Liver (tissue), 9 donors: ENCODE measurements around the gene DSCAML1. TPM values are rescaled to one million over a fixed set of nuclear protein-coding genes. Genes with fewer than 3 reads are reported as not detected.

Experiments used
- DNase-seq: peaks from one replicate; pipeline ENCODE4 v3.0.0-alpha.2; 2017; ENCODE audit warnings: low spot score
- H3K27ac ChIP-seq, 2 donors: one replicate each; pipeline ENCODE4 v1.7.0; 2013; ENCODE audit warnings: inconsistent platforms in 2 of 2, low read length in 2 of 2, control low read depth in 1 of 2, low read depth in 1 of 2, mild to moderate bottlenecking in 1 of 2
- H3K27me3 ChIP-seq, 4 donors: one replicate each; pipeline versions ENCODE4 v1.6.1 to v1.7.0; 2013; ENCODE audit warnings: low read length in 3 of 4, inconsistent platforms in 1 of 4, mild to moderate bottlenecking in 1 of 4, moderate library complexity in 1 of 4; ENCODE audit not compliant: control insufficient read depth in 4 of 4, insufficient read depth in 4 of 4
- H3K36me3 ChIP-seq, 4 donors: one replicate each; pipeline versions ENCODE4 v1.6.1 to v1.7.0; 2013; ENCODE audit warnings: low read length in 3 of 4, mild to moderate bottlenecking in 3 of 4, low read depth in 1 of 4, moderate library complexity in 1 of 4; ENCODE audit not compliant: control insufficient read depth in 4 of 4, insufficient read depth in 3 of 4
- H3K4me1 ChIP-seq, 4 donors: one replicate each; pipeline versions ENCODE4 v1.6.1 to v1.7.0; 2013; ENCODE audit warnings: low read length in 3 of 4, mild to moderate bottlenecking in 3 of 4, moderate library complexity in 1 of 4; ENCODE audit not compliant: control insufficient read depth in 4 of 4, insufficient read depth in 4 of 4
- H3K4me3 ChIP-seq, 3 donors: one replicate each; pipeline versions ENCODE4 v1.6.1 to v1.7.0; 2013; ENCODE audit warnings: low read length in 3 of 3, control low read depth in 1 of 3, low read depth in 1 of 3, mild to moderate bottlenecking in 1 of 3
- H3K9ac ChIP-seq, 2 donors: one replicate each; pipeline ENCODE4 v1.7.0; 2013; ENCODE audit warnings: low read length in 2 of 2, mild to moderate bottlenecking in 2 of 2, moderate library complexity in 2 of 2, control low read depth in 1 of 2, low read depth in 1 of 2
- H3K9me3 ChIP-seq, 4 donors: one replicate each; pipeline versions ENCODE4 v1.6.1 to v1.7.0; 2013; ENCODE audit warnings: low read length in 3 of 4; ENCODE audit not compliant: control insufficient read depth in 4 of 4
- FOXA1 ChIP-seq: IDR thresholded peaks from 2 replicates; pipeline ENCODE4 v1.6.1; 2016; ENCODE audit warnings: antibody characterized with exemption
- GABPA ChIP-seq, 2 donors: IDR thresholded peaks in 1 of 2; conservative IDR thresholded peaks in 1 of 2; 2 replicates each; pipeline ENCODE4 v1.6.1; 2016; ENCODE audit warnings: antibody characterized with exemption in 2 of 2, mild to moderate bottlenecking in 1 of 2, moderate library complexity in 1 of 2
- HNF4A ChIP-seq, 2 donors: conservative IDR thresholded peaks; 2 replicates each; pipeline ENCODE4 v1.6.1; 2016; ENCODE audit warnings: antibody characterized with exemption in 2 of 2, mild to moderate bottlenecking in 2 of 2
- JUND ChIP-seq, 2 donors: IDR thresholded peaks; 2 replicates each; pipeline ENCODE4 v1.6.1; 2016; ENCODE audit warnings: antibody characterized with exemption in 2 of 2
- NR2F2 ChIP-seq: IDR thresholded peaks from 2 replicates; pipeline ENCODE4 v1.6.1; 2016; ENCODE audit warnings: antibody characterized with exemption
- RAD21 ChIP-seq, 2 donors: IDR thresholded peaks; 2 replicates each; pipeline ENCODE4 v1.6.1; 2016; ENCODE audit warnings: antibody characterized with exemption in 2 of 2, mild to moderate bottlenecking in 2 of 2
- TAF1 ChIP-seq: conservative IDR thresholded peaks from 2 replicates; pipeline ENCODE4 v1.6.1; 2016; ENCODE audit warnings: antibody characterized with exemption, mild to moderate bottlenecking
- YY1 ChIP-seq: IDR thresholded peaks from 2 replicates; pipeline ENCODE4 v1.6.1; 2016; ENCODE audit warnings: antibody characterized with exemption, mild to moderate bottlenecking
- WGBS: extraction: QIAGEN DNeasy Blood & Tissue Kit; methylation state at CpG from one replicate; pipeline ENCODE4 v1.1.7; 2013; 5-methylcytosine and 5-hydroxymethylcytosine counted together
- polyA plus RNA-seq, 2 donors: library from polyadenylated mRNA; stranded (reverse) in 1 of 2; unstranded in 1 of 2; fragments of 200-250 nt in 1 of 2; fragments of >200 nt in 1 of 2; fragmentation: Nextera tagmentation in 1 of 2; extraction: Ambion mirVana in 1 of 2; gene quantifications; one replicate each; pipeline versions ENCODE4 v1.2.1 to v1.2.3, GENCODE V29; 2013 to 2015
- total RNA-seq, 2 donors: library from RNA; depleted of rRNA; stranded (reverse); fragments of >200 nt; gene quantifications; one replicate each; pipeline ENCODE4 v1.2.3, GENCODE V29; 2014
- TF ChIP-seq, protein P1 (sequence below): IDR thresholded peaks from 2 replicates; pipeline ENCODE4 v1.6.1; 2016; ENCODE audit warnings: antibody characterized with exemption
- TF ChIP-seq, protein P2 (sequence below): fragments of 150-350 bp; IDR thresholded peaks from 2 replicates; pipeline ENCODE4 v1.5.1; 2017; ENCODE audit warnings: improper control_type of control experiment, low read depth, low read length; ENCODE audit not compliant: missing input control
- TF ChIP-seq, protein P3 (sequence below): IDR thresholded peaks from 2 replicates; pipeline ENCODE4 v1.6.1; 2016; ENCODE audit warnings: antibody characterized with exemption
- TF ChIP-seq, protein P4 (sequence below): IDR thresholded peaks from 2 replicates; pipeline ENCODE4 v1.6.1; 2016; ENCODE audit warnings: antibody characterized with exemption, mild to moderate bottlenecking
- donor health status: healthy.
- donor health status: healthy.
- donor health status: healthy.
- donor health status: healthy.
- donor health status: healthy.

The DSCAML1 gene
- total and polyA plus RNA-seq, 4 donors = 0.07 to 0.42 (median 0.20) TPM

DNA sequence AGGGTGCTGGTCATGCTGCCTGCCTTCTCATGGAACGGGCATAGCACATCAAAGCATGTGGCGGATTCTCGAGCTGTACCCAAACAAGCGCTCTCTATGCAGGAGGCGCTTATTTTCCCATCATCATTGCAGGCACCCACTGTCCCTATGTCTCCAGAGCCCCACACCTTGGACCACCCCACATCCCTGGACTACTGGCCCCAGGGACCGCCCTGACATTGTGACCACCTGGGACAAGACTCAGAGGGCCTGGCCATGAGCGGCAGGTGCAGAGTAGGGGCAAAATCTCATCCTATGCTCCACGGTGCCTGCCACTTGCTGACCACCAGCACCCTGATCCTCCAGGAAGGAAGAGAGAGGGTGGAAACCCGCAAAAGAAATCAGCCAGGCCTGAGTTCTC, 170.4 kb downstream of the DSCAML1 start:
- Histone ChIP-seq H3K27ac (no peak overlapping the region), H3K4me1 (no peaks in the 10 kb centered on the region), H3K36me3 (no peaks in the 10 kb centered on the region), H3K9ac (no peak overlapping the region), H3K9me3 (peaks cover 0 to 4% (median under 1%) of the 10 kb centered on the region in 4 donors), H3K4me3 (no peak overlapping the region), H3K27me3 (no peaks in the 10 kb centered on the region)
- TF ChIP-seq, protein P1, sequence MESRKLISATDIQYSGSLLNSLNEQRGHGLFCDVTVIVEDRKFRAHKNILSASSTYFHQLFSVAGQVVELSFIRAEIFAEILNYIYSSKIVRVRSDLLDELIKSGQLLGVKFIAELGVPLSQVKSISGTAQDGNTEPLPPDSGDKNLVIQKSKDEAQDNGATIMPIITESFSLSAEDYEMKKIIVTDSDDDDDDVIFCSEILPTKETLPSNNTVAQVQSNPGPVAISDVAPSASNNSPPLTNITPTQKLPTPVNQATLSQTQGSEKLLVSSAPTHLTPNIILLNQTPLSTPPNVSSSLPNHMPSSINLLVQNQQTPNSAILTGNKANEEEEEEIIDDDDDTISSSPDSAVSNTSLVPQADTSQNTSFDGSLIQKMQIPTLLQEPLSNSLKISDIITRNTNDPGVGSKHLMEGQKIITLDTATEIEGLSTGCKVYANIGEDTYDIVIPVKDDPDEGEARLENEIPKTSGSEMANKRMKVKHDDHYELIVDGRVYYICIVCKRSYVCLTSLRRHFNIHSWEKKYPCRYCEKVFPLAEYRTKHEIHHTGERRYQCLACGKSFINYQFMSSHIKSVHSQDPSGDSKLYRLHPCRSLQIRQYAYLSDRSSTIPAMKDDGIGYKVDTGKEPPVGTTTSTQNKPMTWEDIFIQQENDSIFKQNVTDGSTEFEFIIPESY = no peak
- TF ChIP-seq, protein P2, sequence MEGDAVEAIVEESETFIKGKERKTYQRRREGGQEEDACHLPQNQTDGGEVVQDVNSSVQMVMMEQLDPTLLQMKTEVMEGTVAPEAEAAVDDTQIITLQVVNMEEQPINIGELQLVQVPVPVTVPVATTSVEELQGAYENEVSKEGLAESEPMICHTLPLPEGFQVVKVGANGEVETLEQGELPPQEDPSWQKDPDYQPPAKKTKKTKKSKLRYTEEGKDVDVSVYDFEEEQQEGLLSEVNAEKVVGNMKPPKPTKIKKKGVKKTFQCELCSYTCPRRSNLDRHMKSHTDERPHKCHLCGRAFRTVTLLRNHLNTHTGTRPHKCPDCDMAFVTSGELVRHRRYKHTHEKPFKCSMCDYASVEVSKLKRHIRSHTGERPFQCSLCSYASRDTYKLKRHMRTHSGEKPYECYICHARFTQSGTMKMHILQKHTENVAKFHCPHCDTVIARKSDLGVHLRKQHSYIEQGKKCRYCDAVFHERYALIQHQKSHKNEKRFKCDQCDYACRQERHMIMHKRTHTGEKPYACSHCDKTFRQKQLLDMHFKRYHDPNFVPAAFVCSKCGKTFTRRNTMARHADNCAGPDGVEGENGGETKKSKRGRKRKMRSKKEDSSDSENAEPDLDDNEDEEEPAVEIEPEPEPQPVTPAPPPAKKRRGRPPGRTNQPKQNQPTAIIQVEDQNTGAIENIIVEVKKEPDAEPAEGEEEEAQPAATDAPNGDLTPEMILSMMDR = no peak
- TF ChIP-seq, protein P3, sequence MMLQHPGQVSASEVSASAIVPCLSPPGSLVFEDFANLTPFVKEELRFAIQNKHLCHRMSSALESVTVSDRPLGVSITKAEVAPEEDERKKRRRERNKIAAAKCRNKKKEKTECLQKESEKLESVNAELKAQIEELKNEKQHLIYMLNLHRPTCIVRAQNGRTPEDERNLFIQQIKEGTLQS = no peak
- TF ChIP-seq YY1 (no peak), GABPA (IDR thresholded peaks at IDR 0.05 in 1 of 2, conservative IDR thresholded peaks at IDR 0.05 in 1 of 2) (no peak)
- DNase-seq = no peak
- WGBS = 94% methylated on average over 9 of the region's 9 CpGs

DNA sequence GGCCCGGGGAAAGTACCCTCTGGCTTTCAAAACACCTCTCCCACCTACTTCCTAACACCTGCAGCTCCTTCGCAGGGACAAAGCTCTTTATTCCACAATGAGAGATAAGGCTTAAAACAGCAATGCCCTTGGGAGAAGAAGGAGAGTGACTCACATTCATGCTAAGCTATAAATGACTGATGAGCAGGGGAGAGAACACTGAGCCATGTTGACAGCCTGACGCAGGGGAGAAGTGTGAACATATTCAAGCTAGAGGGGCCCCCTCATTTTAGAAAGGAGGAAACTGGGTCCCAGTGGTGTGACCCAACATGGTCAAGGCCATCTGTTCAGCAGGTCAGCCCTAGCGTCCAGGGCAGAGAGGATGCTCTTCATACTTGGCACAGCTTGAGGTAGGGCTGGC, 171.8 kb downstream of the DSCAML1 start:
- no peak for DNase-seq
- no peak for TF ChIP-seq NR2F2
- TF ChIP-seq, protein P4, sequence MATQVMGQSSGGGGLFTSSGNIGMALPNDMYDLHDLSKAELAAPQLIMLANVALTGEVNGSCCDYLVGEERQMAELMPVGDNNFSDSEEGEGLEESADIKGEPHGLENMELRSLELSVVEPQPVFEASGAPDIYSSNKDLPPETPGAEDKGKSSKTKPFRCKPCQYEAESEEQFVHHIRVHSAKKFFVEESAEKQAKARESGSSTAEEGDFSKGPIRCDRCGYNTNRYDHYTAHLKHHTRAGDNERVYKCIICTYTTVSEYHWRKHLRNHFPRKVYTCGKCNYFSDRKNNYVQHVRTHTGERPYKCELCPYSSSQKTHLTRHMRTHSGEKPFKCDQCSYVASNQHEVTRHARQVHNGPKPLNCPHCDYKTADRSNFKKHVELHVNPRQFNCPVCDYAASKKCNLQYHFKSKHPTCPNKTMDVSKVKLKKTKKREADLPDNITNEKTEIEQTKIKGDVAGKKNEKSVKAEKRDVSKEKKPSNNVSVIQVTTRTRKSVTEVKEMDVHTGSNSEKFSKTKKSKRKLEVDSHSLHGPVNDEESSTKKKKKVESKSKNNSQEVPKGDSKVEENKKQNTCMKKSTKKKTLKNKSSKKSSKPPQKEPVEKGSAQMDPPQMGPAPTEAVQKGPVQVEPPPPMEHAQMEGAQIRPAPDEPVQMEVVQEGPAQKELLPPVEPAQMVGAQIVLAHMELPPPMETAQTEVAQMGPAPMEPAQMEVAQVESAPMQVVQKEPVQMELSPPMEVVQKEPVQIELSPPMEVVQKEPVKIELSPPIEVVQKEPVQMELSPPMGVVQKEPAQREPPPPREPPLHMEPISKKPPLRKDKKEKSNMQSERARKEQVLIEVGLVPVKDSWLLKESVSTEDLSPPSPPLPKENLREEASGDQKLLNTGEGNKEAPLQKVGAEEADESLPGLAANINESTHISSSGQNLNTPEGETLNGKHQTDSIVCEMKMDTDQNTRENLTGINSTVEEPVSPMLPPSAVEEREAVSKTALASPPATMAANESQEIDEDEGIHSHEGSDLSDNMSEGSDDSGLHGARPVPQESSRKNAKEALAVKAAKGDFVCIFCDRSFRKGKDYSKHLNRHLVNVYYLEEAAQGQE = no peak
- TF ChIP-seq RAD21 (IDR thresholded peaks at IDR 0.05) = no peak
- TF ChIP-seq JUND (IDR thresholded peaks at IDR 0.05) = no peak
- TF ChIP-seq, protein P1 = no peak
- TF ChIP-seq HNF4A (conservative IDR thresholded peaks at IDR 0.05) = no peak
- TF ChIP-seq GABPA (IDR thresholded peaks at IDR 0.05 in 1 of 2, conservative IDR thresholded peaks at IDR 0.05 in 1 of 2) = no peak
- no peak for TF ChIP-seq TAF1
- TF ChIP-seq FOXA1 = no peak
- TF ChIP-seq, protein P2 = no peak

More for the DNA sequence above, 171.8 kb downstream of the DSCAML1 start:
- Histone ChIP-seq H3K9ac (no peak overlapping the region), H3K4me3 (no peak overlapping the region), H3K27ac (no peak overlapping the region), H3K36me3 (no peaks in the 10 kb centered on the region), H3K9me3 (peaks cover 0 to 9% (median 1%) of the 10 kb centered on the region in 4 donors), H3K27me3 (no peaks in the 10 kb centered on the region), H3K4me1 (no peaks in the 10 kb centered on the region)
- WGBS = 74% methylated on average over 4 of the region's 4 CpGs
